TTC549 (cell line): ENCODE measurements around the gene SOD1.
"Not testable (repeated sequence)": the region's sequence is repeated elsewhere in the genome, so short reads cannot be mapped to it uniquely, and the experiment has no call there.

Experiments used
- FAIRE-seq: peaks from 2 replicates; lab custom pipeline; 2012; peaks lifted over from hg19 to GRCh38; lab: Jason Lieb, UNC

The SOD1 gene

DNA sequence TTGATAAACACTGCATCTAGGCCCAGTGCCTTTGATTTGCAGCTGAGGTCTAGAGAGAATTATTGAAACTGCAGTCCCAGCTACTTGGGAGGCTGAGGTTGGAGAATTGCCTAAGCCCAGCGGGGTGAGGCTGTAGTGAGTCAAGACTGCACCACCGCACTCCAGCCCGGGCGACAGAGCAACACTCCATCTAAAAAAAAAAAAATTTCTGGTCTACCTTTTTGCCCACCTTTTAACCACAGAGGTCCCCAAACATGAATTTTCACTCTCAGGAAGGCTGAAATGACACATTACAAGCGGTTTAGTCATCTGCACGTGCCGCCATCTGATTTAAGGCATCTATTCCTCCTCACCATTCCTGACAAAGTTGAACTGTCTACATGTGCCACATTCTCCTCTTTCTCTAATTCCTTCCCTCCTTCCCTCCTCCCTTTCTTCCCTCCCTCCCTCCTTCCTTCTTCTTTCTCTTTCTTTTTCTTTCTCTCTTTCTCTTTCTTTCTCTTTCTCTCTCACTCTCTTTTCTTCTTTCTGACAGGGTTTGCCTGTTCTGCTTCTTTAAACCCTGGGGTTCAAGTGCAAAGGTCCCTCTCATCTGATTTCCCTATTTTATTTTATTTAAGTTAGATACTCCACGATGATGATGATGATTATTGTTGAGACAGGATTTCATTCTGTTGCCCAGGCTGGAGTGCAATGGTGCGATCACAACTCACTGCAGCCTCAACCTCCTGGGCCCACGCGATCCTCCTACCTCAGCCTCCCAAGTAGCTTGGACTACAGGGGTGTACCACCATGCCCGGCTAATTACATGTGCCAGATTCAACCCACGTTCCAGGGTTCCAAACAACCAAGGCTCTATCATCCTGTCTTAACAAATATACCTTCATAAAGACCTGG lies 3.0 kb upstream of the SOD1 start:
- FAIRE-seq = no peak

DNA sequence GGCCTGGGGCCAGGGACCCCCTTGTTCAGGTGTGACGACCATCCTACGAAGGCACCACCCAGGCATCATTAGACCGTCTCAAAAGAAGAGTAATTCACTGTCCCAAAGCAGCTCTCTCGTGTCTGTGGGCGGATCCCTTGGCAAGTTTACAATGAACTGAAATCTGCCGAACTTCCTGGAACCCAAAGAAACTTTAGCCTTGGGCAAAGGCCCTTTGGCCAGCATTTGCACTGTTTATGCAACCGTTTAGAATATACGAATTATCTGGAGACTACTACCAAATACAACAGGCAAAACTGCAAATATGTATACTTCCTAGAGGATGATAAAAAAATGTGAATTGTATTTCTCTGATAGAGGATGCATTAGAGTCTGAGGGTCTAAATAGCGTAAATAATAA lies 1.4 kb upstream of the SOD1 start:
- FAIRE-seq = no peak

DNA sequence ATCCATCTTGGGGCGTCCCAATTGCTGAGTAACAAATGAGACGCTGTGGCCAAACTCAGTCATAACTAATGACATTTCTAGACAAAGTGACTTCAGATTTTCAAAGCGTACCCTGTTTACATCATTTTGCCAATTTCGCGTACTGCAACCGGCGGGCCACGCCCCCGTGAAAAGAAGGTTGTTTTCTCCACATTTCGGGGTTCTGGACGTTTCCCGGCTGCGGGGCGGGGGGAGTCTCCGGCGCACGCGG lies 282 bp upstream of the SOD1 start:
- FAIRE-seq = no peak

DNA sequence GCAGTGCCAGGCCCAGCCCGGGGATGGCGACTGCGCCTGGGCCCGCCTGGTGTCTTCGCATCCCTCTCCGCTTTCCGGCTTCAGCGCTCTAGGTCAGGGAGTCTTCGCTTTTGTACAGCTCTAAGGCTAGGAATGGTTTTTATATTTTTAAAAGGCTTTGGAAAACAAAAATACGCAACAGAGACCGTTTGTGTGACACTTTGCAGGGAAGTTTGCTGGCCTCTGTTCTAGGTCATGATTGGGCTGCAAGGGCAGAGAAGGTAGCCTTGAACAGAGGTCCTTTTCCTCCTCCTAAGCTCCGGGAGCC lies 719 bp downstream of the SOD1 start:
- no peak for FAIRE-seq

DNA sequence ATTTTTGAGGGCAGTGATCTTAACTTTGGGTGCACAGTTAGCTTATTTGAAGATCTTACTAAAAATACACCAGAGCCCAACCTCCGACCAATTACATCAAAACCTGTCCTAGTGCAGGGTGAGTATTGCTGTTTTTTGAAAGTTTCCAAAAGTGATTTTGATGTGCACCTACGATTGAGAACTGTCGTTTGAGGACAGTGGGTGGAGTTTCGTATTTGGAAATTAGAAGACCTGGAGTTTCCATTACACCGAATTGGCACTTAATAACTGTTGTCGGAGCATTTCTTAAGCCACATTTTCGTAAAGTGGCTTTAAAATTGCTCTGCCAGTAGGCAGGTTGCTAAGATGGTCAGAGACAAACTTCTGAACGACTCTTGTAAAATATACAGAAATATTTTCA lies 1.1 kb downstream of the SOD1 start:
- FAIRE-seq = no peak

DNA sequence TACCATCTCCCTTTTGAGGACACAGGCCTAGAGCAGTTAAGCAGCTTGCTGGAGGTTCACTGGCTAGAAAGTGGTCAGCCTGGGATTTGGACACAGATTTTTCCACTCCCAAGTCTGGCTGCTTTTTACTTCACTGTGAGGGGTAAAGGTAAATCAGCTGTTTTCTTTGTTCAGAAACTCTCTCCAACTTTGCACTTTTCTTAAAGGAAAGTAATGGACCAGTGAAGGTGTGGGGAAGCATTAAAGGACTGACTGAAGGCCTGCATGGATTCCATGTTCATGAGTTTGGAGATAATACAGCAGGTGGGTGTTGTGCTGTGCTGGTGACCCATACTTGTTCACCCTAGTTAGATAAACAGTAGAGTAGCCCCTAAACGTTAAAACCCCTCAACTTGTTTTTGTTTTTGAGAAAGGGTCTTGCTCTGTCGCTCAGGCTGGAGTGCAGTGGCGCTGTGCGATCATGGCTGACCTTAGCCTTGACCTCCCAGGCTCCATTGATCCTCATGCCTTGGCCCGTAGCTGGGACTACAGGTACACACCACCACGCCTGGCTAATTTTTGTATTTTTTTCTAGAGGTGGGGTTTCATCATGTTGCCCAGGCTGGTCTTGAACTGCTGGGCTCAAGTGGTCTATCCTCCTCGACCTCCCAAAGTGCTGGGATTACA lies 4.2 kb downstream of the SOD1 start:
- FAIRE-seq = no peak

DNA sequence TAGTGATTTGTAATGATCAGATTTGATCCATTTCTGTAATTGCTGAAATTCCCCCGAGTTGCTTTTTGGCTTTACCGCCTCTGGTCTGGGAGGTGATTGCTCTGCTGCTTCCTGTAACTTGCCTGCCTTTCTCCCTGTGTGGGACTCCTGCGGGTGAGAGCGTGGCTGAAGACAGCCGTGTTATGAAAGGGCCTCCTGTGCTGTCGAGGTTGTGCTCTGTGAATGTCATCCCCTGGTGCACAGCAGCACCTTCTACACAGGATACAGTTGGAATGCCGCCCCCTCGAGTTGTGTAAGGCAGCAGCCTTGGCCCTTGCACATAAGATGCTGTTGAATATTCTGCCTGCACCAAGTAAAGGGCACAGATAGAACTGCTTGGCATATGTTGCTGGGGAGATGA lies 5.9 kb downstream of the SOD1 start:
- FAIRE-seq = no peak

DNA sequence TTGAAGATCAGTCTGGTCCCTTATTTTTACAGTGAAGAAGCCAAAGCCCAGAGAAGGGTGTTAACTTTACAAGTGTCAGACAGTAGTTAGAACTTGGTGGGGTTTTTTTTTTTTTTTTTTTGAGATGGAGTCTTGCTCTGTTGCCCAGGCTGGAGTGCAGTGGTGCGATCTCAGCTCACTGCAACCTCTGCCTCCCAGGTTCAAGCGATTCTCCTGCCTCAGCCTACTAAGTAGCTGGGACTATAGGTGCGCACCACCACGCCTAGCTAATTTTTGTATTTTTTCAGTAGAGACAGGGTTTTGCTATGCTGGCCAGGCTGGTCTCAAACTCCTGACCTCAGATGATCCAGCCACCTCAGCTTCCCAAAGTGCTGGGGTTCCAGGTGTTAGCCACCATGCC lies 6.4 kb downstream of the SOD1 start:
- not testable (repeated sequence) for FAIRE-seq

DNA sequence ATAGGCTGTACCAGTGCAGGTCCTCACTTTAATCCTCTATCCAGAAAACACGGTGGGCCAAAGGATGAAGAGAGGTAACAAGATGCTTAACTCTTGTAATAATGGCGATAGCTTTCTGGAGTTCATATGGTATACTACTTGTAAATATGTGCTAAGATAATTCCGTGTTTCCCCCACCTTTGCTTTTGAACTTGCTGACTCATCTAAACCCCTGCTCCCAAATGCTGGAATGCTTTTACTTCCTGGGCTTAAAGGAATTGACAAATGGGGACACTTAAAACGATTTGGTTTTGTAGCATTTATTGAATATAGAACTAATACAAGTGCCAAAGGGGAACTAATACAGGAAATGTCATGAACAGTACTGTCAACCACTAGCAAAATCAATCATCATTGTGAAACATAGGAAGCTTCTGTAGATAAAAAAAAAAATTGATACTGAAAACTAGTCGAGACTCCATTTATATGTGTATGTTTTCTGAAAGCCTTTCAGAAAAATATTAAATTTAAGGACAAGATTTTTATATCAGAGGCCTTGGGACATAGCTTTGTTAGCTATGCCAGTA lies 7.0 kb downstream of the SOD1 start:
- FAIRE-seq = no peak

DNA sequence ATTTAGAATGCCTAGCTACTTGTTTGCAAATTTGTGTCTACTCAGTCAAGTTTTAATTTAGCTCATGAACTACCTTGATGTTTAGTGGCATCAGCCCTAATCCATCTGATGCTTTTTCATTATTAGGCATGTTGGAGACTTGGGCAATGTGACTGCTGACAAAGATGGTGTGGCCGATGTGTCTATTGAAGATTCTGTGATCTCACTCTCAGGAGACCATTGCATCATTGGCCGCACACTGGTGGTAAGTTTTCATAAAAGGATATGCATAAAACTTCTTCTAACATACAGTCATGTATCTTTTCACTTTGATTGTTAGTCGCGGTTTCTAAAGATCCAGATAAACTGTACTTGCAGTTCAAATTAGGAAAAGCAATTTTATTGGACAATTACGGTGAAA lies 7.6 kb downstream of the SOD1 start:
- FAIRE-seq = no peak

DNA sequence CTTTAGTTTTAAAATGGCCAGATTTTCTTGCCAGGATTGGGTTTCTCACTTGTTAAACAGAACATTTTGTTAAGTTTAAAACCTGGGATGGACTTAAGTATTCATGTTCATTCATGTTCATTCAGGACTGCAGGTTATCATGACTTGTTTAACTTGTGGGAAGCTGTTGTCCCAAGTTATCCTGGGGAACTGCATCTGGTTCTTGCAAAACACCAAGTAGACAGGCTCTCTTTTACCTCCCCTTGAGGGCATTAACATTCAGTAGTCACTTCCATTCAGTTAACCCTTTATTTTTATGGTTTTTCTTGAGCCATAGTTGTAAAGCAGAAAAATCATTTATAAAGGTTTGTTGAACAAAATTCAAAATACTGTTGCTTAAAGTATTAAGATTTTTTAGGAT lies 8.1 kb downstream of the SOD1 start:
- no peak for FAIRE-seq

DNA sequence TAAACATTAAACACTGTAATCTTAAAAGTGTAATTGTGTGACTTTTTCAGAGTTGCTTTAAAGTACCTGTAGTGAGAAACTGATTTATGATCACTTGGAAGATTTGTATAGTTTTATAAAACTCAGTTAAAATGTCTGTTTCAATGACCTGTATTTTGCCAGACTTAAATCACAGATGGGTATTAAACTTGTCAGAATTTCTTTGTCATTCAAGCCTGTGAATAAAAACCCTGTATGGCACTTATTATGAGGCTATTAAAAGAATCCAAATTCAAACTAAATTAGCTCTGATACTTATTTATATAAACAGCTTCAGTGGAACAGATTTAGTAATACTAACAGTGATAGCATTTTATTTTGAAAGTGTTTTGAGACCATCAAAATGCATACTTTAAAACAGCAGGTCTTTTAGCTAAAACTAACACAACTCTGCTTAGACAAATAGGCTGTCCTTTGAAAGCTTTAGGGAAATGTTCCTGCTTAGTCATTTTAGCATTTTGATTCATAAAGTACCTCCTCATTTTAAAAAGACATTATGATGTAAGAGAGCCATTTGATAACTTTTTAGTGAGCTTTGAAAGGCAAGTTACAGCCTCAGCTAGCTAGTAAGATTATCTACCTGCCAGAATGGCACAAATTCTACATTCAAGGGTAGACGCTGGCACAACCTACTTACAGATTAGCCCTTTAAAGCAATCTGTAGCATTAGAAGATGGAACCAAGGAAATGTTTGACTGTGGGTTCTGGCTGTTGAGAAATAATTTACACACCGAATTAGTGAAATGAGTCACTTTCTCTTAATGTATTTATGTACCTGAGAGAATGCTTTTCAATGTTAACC lies 9.4 kb downstream of the SOD1 start:
- no peak for FAIRE-seq

DNA sequence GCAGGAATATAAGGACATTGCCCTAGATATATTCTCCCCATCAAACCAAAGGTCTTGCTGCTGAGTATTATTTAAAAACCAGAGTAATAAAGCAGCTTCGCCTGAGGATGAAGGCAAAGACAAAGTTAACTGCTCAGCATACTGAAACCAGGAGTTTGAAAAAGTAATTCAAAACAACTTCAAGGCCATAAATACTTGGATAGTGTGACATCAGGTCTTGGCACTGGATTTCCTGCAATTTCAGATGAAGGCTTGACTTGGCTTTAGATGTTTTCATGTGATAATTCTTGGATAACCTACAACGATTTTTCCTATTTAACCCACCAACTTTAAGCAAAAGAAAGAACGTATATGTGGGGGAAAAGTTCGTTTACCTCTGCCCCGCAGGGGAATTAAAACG lies 10.6 kb downstream of the SOD1 start:
- no peak for FAIRE-seq

DNA sequence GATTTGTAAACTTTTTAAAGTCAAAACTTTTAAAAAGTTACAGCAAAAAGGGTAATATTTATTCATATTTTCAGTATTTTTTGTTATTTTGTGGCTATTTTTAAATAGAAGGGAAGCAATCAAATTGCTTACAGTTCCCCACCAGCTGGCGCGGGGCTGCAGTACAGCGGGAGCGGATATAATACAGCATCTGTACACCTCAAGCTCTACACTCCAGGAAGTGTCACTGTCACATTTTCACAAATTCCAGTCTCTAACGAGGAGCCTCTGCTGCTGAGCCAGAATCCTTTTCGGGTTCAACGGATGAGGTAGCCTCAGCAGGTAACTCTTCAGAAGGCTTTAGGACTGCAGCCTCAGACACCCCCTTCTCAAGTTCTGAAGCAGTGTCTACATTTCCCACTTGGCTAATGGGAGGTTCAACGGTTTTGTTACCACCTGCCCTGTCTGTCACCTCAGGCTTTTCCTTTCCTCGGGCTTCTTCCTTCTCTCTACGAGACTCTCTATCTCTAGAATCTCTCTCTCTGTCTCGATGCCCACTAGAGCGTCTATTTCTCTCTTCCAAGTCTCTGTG lies 11.7 kb downstream of the SOD1 start:
- no peak for FAIRE-seq

DNA sequence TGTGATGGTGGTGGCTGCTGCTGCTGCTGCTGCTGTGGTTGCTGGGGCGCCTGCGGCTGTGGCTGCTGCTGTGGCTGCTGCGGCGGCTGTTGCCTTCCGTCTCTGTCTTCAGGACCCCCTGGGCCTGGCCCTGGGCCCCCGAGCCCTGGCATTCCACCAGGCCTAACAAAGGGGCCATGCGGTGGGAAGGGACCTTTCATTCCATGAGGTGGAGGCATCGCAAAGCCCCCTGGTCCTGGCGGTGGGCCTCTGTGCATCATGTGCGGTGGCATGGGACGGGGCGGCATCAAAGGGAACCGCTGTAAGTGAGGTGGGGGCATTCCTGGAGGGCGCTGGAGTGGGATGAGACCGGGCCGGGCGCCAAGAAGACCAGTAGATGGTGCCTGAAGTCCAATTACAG lies 12.4 kb downstream of the SOD1 start:
- FAIRE-seq = no peak

DNA sequence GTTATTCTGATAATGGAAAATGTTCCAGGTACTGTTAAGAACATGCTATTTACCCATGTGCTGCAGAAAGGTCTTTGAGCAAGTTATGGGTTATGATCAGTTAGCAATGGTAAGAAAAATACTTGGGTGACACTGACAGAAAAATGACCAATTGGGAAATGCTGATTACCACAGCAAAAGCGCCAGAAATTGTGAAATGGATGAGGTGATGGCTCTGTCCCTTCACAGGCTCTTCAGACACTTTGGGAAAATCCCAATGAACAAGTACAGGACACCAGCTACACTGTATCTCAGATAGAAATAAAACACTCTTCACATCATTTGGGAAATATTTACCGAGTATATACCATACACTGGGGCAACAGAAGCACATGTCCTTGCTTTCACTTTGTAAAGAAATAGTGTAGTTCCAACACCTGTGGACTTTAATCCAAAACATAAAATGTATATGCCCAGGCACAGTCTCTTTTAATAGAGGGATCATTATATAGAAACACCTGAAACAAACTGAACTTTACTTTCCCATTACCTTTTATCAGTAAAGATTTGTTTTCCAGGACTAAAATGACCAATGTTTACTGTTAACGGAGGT lies 13.9 kb downstream of the SOD1 start:
- no peak for FAIRE-seq

DNA sequence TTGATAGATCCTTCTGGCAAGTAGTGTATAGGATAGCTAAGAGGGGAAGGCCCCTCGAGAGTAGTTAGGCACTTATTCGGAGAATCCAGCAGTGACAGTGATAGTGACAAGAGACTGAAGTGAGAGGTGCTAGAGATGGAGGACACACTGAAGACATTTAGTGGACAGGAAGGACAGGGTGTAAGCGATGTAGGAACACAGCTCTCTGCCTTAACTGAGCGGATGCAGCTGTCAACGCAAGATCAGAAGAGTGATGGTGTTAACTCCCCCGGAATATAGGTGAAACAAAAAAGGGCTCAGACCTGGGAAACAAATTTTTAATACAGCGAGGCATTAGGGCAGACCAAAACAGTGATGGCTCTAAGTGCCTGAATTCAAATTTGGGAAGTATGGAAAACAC lies 15.8 kb downstream of the SOD1 start:
- no peak for FAIRE-seq

DNA sequence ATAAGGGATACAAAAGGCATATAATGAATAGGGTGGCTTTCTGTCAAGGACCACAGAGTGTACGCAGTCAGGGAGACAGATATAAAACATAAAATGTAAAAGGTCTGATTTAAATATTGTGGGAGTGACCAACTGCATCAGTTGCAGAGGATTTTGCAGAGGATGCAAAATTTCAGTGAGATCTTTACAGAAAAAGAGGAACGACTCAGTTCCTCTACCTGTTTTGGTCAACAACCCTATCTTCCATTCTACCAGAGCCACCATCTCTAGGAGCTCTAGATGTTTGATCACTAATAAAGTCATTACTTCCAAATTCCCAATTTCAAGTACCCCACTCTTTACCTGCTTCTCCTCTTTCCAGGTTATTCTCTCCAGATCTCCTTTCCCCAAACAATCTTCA lies 16.5 kb downstream of the SOD1 start:
- no peak for FAIRE-seq

DNA sequence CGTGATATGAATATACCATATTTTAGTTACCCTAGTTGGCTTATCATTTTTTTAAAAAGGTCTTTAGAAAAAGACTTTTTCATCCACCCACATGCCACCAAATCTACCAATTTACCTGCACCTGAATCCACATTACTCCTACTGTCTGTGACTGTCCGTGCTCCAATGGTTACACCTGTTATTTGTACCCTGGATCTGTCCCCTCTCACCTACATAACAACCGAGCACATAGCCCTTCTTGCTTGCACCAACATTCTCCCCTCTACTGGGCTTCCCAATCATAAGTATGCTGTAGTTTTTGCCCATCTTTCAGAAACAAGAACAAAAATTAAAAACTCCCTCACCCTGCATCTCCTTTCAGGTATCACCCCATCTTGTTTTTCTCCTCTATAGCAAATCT lies 17.6 kb downstream of the SOD1 start:
- no peak for FAIRE-seq

DNA sequence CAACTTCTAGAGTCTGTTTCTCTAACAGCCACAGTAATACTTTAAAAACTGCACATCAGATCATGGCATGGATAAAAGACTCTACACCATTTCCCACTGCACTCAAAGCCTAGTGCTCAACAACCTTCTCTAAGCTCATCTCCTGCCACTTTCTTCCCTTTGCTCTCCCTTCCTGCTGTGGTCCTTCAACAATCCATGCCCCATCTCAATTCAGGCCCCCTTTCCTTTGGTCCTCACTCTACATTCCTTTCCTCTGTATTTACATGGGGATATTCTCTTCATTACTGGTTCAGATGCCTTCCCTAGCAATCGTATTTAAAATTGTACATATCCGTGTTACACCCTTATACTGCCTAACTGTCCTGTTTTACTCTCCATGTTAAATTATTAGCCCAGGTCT lies 19.0 kb downstream of the SOD1 start:
- no peak for FAIRE-seq

DNA sequence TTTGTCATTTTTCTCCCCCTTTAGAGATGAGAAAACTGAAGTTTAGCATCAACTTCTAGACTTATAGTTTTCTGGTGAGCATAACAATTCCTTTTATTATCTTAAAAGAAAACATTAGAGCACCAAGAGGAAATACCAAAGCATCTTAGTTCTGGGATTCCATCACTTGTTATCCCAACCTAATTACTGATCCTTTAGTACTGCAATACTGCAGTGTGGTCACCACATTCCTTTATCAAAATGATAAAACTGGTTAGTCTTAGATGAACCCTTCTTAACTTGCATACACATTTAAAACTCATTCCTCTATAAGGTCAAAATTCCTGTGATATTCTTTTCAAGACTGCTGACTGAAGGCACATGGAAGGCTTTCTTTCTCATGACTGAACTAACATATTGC lies 23.1 kb downstream of the SOD1 start:
- FAIRE-seq = no peak

DNA sequence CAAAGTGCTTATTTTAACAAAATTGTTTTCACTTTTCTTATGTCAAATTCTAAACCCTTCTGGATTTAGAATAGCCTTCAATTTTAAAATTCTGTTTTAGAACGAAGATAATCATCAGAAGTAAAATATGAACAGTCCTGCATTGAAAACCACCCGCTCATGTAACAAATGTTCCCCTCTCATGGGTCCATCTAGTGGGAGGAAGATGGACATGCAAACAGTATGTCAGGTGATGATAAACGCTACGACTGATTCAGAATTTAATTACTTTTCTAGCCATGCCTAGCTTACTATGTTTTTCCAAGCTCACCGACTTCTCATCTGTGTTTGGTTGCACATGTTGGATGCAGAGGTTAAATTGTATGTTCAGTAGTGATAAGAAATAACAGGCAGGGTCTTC lies 23.5 kb downstream of the SOD1 start:
- FAIRE-seq = no peak

DNA sequence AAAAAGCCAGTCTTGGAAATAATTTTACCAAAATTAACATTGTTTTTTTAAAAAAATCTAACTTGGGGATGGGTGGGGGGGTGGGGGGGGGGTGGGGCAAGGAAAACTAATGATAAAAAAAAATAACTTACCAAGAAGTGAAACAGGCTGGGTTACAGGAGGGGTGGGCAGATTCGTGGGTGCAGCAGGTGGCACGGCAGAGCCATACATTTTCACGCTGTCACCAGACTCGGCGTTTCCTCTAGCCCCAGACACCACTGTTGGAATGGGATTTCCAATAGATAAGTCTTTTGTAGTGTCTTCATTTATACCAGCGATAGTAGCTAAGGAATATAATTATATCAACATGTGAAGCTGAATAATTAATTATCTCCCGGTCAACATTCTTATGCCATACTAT lies 25.4 kb downstream of the SOD1 start:
- FAIRE-seq = no peak
